H1 (cell line): ENCODE data around the gene TAS2R39. TPM values are rescaled to one million over a fixed set of nuclear protein-coding genes. Genes with fewer than 3 reads are reported as not detected.

Experiments used
- CTCF ChIA-PET: fragments of 300-600 bp; sonication (Branson Sonifier 250); formaldehyde crosslinking; loops from one replicate; lab custom pipeline; 2021; ENCODE audit not compliant: partially characterized antibody; lab: Charles Lee
- POLR2A ChIA-PET: fragments of 300-600 bp; sonication (Branson Sonifier 250); formaldehyde crosslinking; loops from one replicate; lab custom pipeline; 2021; ENCODE audit warnings: inconsistent platforms; ENCODE audit not compliant: partially characterized antibody; lab: Charles Lee
- DNase-seq, 2 experiments: peaks; one replicate each; pipeline versions ENCODE4 v3.0.0 to v3.0.0-alpha.2; 2010 to 2022; ENCODE audit warnings: low spot score in 2 of 2, low read depth in 1 of 2, mixed read lengths in 1 of 2
- FAIRE-seq: peaks from 2 replicates; lab custom pipeline; 2011; peaks lifted over from hg19 to GRCh38; lab: Jason Lieb, UNC
- H2AFZ ChIP-seq: 2 replicates; pipeline ENCODE4 v1.8.1; 2012; ENCODE audit warnings: low read length, inconsistent platforms
- H2AK5ac ChIP-seq: 2 replicates; pipeline ENCODE4 v1.6.1; 2013; ENCODE audit warnings: low read depth, low read length
- H2BK120ac ChIP-seq: replicated peaks from 2 replicates; pipeline ENCODE3; 2013; ENCODE audit warnings: low read depth, low read length, inconsistent platforms
- H2BK12ac ChIP-seq: 2 replicates; pipeline ENCODE4 v1.6.1; 2013; ENCODE audit warnings: low read depth, low read length
- H2BK15ac ChIP-seq: 2 replicates; pipeline ENCODE4 v1.6.1; 2013; ENCODE audit warnings: low read length
- H2BK20ac ChIP-seq: 2 replicates; pipeline ENCODE4 v1.6.1; 2013; ENCODE audit warnings: low read length
- H2BK5ac ChIP-seq: 2 replicates; pipeline ENCODE4 v1.6.1; 2013; ENCODE audit warnings: low read depth, low read length
- H3K14ac ChIP-seq: 2 replicates; pipeline ENCODE4 v1.6.1; 2013; ENCODE audit warnings: inconsistent platforms; ENCODE audit not compliant: insufficient read length
- H3K18ac ChIP-seq: 2 replicates; pipeline ENCODE4 v1.6.1; 2013; ENCODE audit warnings: low read length; ENCODE audit errors: extremely low read depth
- H3K23ac ChIP-seq: 2 replicates; pipeline ENCODE4 v1.6.1; 2013; ENCODE audit warnings: inconsistent platforms; ENCODE audit not compliant: insufficient read length
- H3K23me2 ChIP-seq: 2 replicates; pipeline ENCODE4 v1.6.1; 2013; ENCODE audit warnings: low read depth, low read length
- H3K27ac ChIP-seq: 2 replicates; pipeline ENCODE4 v1.6.1; 2011; ENCODE audit warnings: low read depth, low read length, inconsistent platforms
- H3K27me3 ChIP-seq, 4 experiments: replicated peaks in 1 of 4; 1 replicate in 1 of 4; 2 replicates in 3 of 4; pipeline versions ENCODE4 v1.6.1 to v1.8.1; 2011 to 2013; ENCODE audit warnings: low read length in 3 of 4, mild to moderate bottlenecking in 3 of 4, inconsistent platforms in 2 of 4, mixed read lengths in 2 of 4, moderate library complexity in 1 of 4; ENCODE audit not compliant: control insufficient read depth in 3 of 4, insufficient read depth in 3 of 4; ENCODE audit errors: extremely low read depth in 1 of 4
- H3K36me3 ChIP-seq, 4 experiments: 2 replicates each; pipeline versions ENCODE4 v1.6.1 to v1.8.1; 2011 to 2013; ENCODE audit warnings: mild to moderate bottlenecking in 4 of 4, low read length in 3 of 4, moderate library complexity in 2 of 4, control low read depth in 1 of 4, inconsistent platforms in 1 of 4; ENCODE audit not compliant: insufficient read depth in 4 of 4, control insufficient read depth in 2 of 4
- H3K4ac ChIP-seq: replicated peaks from 2 replicates; pipeline ENCODE3; 2013; ENCODE audit warnings: low read length, low read depth, mixed read lengths, inconsistent platforms; ENCODE audit not compliant: insufficient read length
- H3K4me1 ChIP-seq, 4 experiments: replicated peaks in 1 of 4; 1 replicate in 1 of 4; 2 replicates in 3 of 4; pipeline versions ENCODE4 v1.6.1 to v1.8.1; 2011 to 2013; ENCODE audit warnings: low read length in 3 of 4, inconsistent platforms in 2 of 4, mixed read lengths in 1 of 4; ENCODE audit not compliant: insufficient read depth in 4 of 4, control insufficient read depth in 3 of 4
- H3K4me2 ChIP-seq, 2 experiments: 2 replicates each; pipeline versions ENCODE4 v1.6.1 to v1.8.1; 2011 to 2013; ENCODE audit warnings: low read depth in 2 of 2, low read length in 2 of 2, control low read depth in 1 of 2, inconsistent platforms in 1 of 2, mild to moderate bottlenecking in 1 of 2; ENCODE audit not compliant: insufficient read depth in 1 of 2
- H3K4me3 ChIP-seq, 4 experiments: fragments of 200-600, 300-600 bp in 1 of 4; sonication (generic), shearing (Covaris generic), sonication (Bioruptor Twin) in 1 of 4; 2 replicates each; pipeline versions ENCODE4 v1.5.1 to v1.8.1; 2011 to 2016; ENCODE audit warnings: low read length in 4 of 4, low read depth in 3 of 4, control low read depth in 2 of 4, inconsistent platforms in 2 of 4, mild to moderate bottlenecking in 2 of 4, mixed read lengths in 1 of 4, moderate library complexity in 1 of 4; ENCODE audit not compliant: insufficient read depth in 2 of 4; ENCODE audit errors: extremely low read depth in 1 of 4
- H3K56ac ChIP-seq: replicated peaks from 2 replicates; pipeline ENCODE3; 2013; ENCODE audit warnings: low read depth, mild to moderate bottlenecking, mixed read lengths, low read length, inconsistent platforms; ENCODE audit not compliant: insufficient read length
- H3K79me1 ChIP-seq: 2 replicates; pipeline ENCODE4 v1.6.1; 2013; ENCODE audit warnings: low read depth, low read length, control low read depth
- H3K79me2 ChIP-seq, 2 experiments: 2 replicates each; pipeline versions ENCODE4 v1.6.1 to v1.8.1; 2012 to 2013; ENCODE audit warnings: low read length in 2 of 2, mild to moderate bottlenecking in 2 of 2, inconsistent platforms in 1 of 2; ENCODE audit not compliant: insufficient read depth in 2 of 2, control insufficient read depth in 1 of 2
- H3K9ac ChIP-seq, 4 experiments: replicated peaks in 1 of 4; 1 replicate in 1 of 4; 2 replicates in 3 of 4; pipeline versions ENCODE4 v1.6.1 to v1.8.1; 2011 to 2013; ENCODE audit warnings: low read depth in 3 of 4, low read length in 3 of 4, control low read depth in 2 of 4, mild to moderate bottlenecking in 2 of 4, moderate library complexity in 2 of 4, inconsistent platforms in 1 of 4; ENCODE audit errors: extremely low read depth in 1 of 4
- H3K9me3 ChIP-seq, 2 experiments: 2 replicates each; pipeline versions ENCODE4 v1.6.1 to v1.8.1; 2012 to 2013; ENCODE audit warnings: mild to moderate bottlenecking in 2 of 2, moderate library complexity in 2 of 2, control low read depth in 1 of 2, inconsistent platforms in 1 of 2, low read depth in 1 of 2, low read length in 1 of 2, mixed read lengths in 1 of 2; ENCODE audit not compliant: insufficient read depth in 2 of 2
- H4K20me1 ChIP-seq, 2 experiments: replicated peaks in 1 of 2; 2 replicates each; pipeline versions ENCODE3 to v1.8.1; 2011 to 2013; ENCODE audit warnings: inconsistent platforms in 2 of 2, low read length in 2 of 2, mild to moderate bottlenecking in 1 of 2; ENCODE audit not compliant: insufficient read depth in 2 of 2, control insufficient read depth in 1 of 2
- H4K5ac ChIP-seq: 2 replicates; pipeline ENCODE4 v1.6.1; 2013; ENCODE audit warnings: low read length, low read depth, mixed read lengths, inconsistent platforms; ENCODE audit not compliant: insufficient read length
- H4K8ac ChIP-seq: 2 replicates; pipeline ENCODE4 v1.8.0; 2013; ENCODE audit warnings: mild to moderate bottlenecking, moderate library complexity, low read length, inconsistent platforms; ENCODE audit not compliant: insufficient read depth; ENCODE audit errors: extremely low read depth
- H4K91ac ChIP-seq: replicated peaks from 2 replicates; pipeline ENCODE3; 2013; ENCODE audit warnings: low read length, mixed read lengths, inconsistent platforms; ENCODE audit not compliant: insufficient read length
- BACH1 ChIP-seq: IDR thresholded peaks from 2 replicates; pipeline ENCODE4 v1.6.1; 2012; ENCODE audit warnings: low read length, improper control_type of control experiment
- FOSL1 ChIP-seq: IDR thresholded peaks from 2 replicates; pipeline ENCODE4 v1.6.1; 2011; ENCODE audit warnings: mild to moderate bottlenecking, low read depth, low read length, moderate library complexity; ENCODE audit not compliant: insufficient read depth
- HDAC2 ChIP-seq, 2 experiments: fragments of 300-600 bp in 1 of 2; sonication (generic) in 1 of 2; IDR thresholded peaks; 2 replicates each; pipeline ENCODE4 v1.6.1; 2011 to 2012; ENCODE audit warnings: low read depth in 2 of 2, low read length in 2 of 2, mild to moderate bottlenecking in 2 of 2, moderate library complexity in 2 of 2, borderline replicate concordance in 1 of 2, inconsistent platforms in 1 of 2
- POLR2A ChIP-seq, 2 experiments: IDR thresholded peaks; 1 replicate in 1 of 2; 2 replicates in 1 of 2; pipeline ENCODE4 v1.6.1; 2011; ENCODE audit warnings: low read depth in 2 of 2, low read length in 2 of 2, mild to moderate bottlenecking in 2 of 2; ENCODE audit errors: control extremely low read depth in 1 of 2
- RNF2 ChIP-seq: fragments of 200-900, 300-1000 bp; sonication (generic); IDR thresholded peaks from 2 replicates; pipeline ENCODE4 v1.7.1; 2016; ENCODE audit warnings: borderline replicate concordance, low read depth, mild to moderate bottlenecking, antibody characterized with exemption, low read length; ENCODE audit not compliant: poor library complexity, severe bottlenecking; ENCODE audit errors: missing control alignments
- RXRA ChIP-seq: IDR thresholded peaks from 2 replicates; pipeline ENCODE4 v1.6.1; 2011; ENCODE audit warnings: low read depth, mild to moderate bottlenecking, low read length, moderate library complexity; ENCODE audit not compliant: insufficient read depth
- TCF12 ChIP-seq: IDR thresholded peaks from 2 replicates; pipeline ENCODE4 v1.6.1; 2011; ENCODE audit warnings: low read depth, mild to moderate bottlenecking, low read length
- WGBS, 2 experiments: shearing (Covaris generic) in 1 of 2; methylation state at CpG; one replicate each; pipeline versions ENCODE4 v1.1.6 to v1.1.7; 2013 to 2015; ENCODE audit warnings: low lambda C conversion rate in 2 of 2, mixed read lengths in 2 of 2, inconsistent platforms in 1 of 2, low coverage in 1 of 2, missing lambda C conversion rate in 1 of 2; ENCODE audit not compliant: insufficient replicate concordance in 2 of 2, insufficient coverage in 1 of 2, insufficient read length in 1 of 2; ENCODE audit errors: extremely low coverage in 1 of 2, missing lambda C conversion rate in 1 of 2; 5-methylcytosine and 5-hydroxymethylcytosine counted together
- polyA plus RNA-seq, 7 experiments: library from polyadenylated mRNA; depleted of rRNA in 3 of 7; stranded (reverse) in 5 of 7; unstranded in 2 of 7; fragments of >200 nt in 5 of 7; fragments of 200-250 nt in 2 of 7; gene quantifications; 1 replicate in 5 of 7; 2 replicates in 1 of 7; 4 replicates in 1 of 7; pipeline versions ENCODE4 v1.2.1 to v1.2.3, GENCODE V29; 2011 to 2013; ENCODE audit warnings: missing spikeins in 2 of 7, mixed read lengths in 2 of 7
- total RNA-seq: library from RNA; stranded (reverse); fragmentation: NEBNext Ultra II Directional; extraction: Animal tissue kit (Norgen Biotek cat#: 25700); gene quantifications from 2 replicates; pipeline ENCODE4 v1.2.1, GENCODE V29; 2021

The TAS2R39 gene
- total and polyA plus RNA-seq, 2 of the 8 experiments (the other 6 are each of a cell fraction or from before 2014, with no cell fraction given) = not detected

- no peak overlapping the region for H2AFZ ChIP-seq
- WGBS, 2 experiments = 89 to 100% methylated on average over 2 of the region's 2 CpGs
- H2BK15ac ChIP-seq = peak overlapping the region; percentile 32; the same call in 1 of the 2 replicates
- POLR2A ChIA-PET = no interaction called here
- peak overlapping the region; percentile 89 for H4K91ac ChIP-seq
- DNase-seq (no peak), FAIRE-seq (no peak)
- H2BK5ac ChIP-seq = peak overlapping the region; percentile 13; the same call in 1 of the 2 replicates
- H3K27ac ChIP-seq = no peak overlapping the region
- H3K79me2 ChIP-seq = peaks cover 0 to 8% of the 10 kb centered on the region in 2 experiments; a peak in 1 of 4 replicates
- H2BK12ac ChIP-seq = peak overlapping the region; percentile 69; the same call in 1 of the 2 replicates
- no peak overlapping the region for H3K4me2 ChIP-seq
- H2AK5ac ChIP-seq = peak overlapping the region; percentile 61; the same call in 1 of the 2 replicates
- peaks cover 0 to 9% of the 10 kb centered on the region in 2 experiments for H4K20me1 ChIP-seq
- peaks cover 0 to 2% (median 0%) of the 10 kb centered on the region in 4 experiments; a peak in 1 of 7 replicates for H3K4me1 ChIP-seq
- H2BK120ac ChIP-seq = peak overlapping the region; percentile 64
- no peaks in the 10 kb centered on the region; a peak in 1 of 4 replicates for H3K9me3 ChIP-seq
- H3K4me3 ChIP-seq = no peak overlapping the region
- H3K18ac ChIP-seq = no peak overlapping the region
- no peaks in the 10 kb centered on the region for H3K36me3 ChIP-seq
- CTCF ChIA-PET = interaction anchor here (2.8 kb wide), 1 partner anchor 16 kb away, joined by 14 read pairs; no protein-coding TSS in a partner anchor
- peaks cover 10% of the 10 kb centered on the region; the same call in 1 of the 2 replicates for H3K23me2 ChIP-seq
- H2BK20ac ChIP-seq = no peak overlapping the region; the same call in 1 of the 2 replicates
- no peak overlapping the region for H4K8ac ChIP-seq
- TF ChIP-seq FOSL1 (no peak), RXRA (no peak), POLR2A (IDR thresholded peaks at IDR 0.05; ENCODE audit: control extremely low read depth in 1 of 2, low read depth in 2 of 2, low read length in 2 of 2) (no peak), TCF12 (no peak), RNF2 (peak; percentile 18), BACH1 (no peak), HDAC2 (IDR thresholded peaks at IDR 0.05; ENCODE audit: borderline replicate concordance in 1 of 2, low read depth in 2 of 2, low read length in 2 of 2) (no peak)
- H4K5ac ChIP-seq = no peak overlapping the region
- no peak overlapping the region for H3K23ac ChIP-seq
- no peaks in the 10 kb centered on the region for H3K79me1 ChIP-seq
- H3K56ac ChIP-seq = peak overlapping the region; percentile 91
- no peaks in the 10 kb centered on the region for H3K27me3 ChIP-seq
- H3K9ac ChIP-seq = peak overlapping the region in 1 of 4 experiments; percentile 18; a peak in 1 of 7 replicates
- peak overlapping the region; percentile 32 for H3K4ac ChIP-seq
- H3K14ac ChIP-seq = no peak overlapping the region
Measured at GRCh38 chr7:143230602-143231457, 47.6 kb downstream of the TAS2R39 start.
